CD4-positive, alpha-beta T cell treated with Interleukin-4 for 4 hours (primary cell): ENCODE data around the gene TRAPPC12.

Source experiments
- DNase-seq: peaks from one replicate; pipeline ENCODE4 v3.0.0-alpha.2; 2020

The TRAPPC12 gene

DNA sequence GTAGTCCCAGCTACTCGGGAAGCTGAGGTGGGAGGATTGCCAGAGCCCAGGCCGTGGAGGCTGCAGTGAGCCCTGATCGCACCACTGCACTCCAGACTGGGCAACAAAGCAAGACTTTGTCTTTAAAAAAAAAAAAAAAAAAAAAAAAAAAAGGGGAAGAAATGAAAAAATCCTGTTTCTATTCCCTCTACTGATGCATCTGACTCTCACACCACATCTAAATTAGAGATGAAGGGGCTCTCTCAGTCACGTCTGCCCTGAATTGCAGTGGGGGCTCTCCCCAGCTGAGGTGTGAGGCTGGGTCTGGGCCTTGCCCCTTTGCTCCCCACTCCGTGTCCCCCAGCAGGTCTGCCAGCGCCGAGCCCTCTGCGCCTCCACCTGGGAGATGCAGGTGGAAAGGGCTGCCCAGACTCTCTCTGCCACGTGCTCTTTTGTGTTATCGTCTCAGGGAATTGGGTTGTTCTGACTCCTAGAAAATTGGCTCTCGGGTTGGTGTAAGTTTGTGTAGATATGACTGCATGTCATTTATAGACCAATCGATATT lies 30.2 kb downstream of the TRAPPC12 start:
- no peak for DNase-seq

- no peak for DNase-seq
Measured at GRCh38 chr2:3411103-3411502, 31.6 kb downstream of the TRAPPC12 start.

- no peak for DNase-seq
Measured at GRCh38 chr2:3413697-3414096, 34.2 kb downstream of the TRAPPC12 start.

DNA sequence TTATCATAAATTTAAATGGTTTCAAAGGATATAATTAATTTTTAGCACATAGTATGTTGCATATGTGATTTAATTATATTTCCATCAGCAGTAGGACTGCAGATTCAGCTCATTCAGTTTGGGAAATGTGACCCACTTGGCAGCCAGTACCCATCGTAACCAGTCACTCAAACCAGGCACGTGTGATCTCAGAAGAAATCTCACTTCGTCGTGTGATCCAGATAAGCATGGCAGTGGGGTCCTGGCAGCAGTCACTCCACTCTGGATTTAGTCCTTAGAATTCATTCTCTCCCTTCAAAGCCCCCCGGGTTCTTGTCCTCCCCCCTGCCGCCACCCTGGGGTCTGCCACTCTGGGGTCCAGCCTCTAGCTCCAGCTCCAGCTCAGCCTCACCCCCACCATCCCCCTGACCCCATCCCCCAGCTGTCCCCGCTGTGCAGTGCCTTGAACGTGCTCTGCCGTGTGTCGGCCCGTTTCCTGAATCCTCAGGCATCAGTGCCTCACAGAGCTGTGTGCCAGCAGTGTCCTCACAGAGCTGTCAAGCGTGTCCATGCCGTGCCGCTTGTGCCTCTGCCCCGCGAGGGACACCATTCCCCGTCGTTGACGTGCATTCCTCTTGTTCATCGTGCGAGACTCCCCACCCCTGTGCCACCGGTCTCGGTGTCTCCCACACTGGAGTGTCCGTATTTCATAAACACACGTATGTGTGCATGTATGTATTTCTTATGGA lies 34.8 kb downstream of the TRAPPC12 start:
- DNase-seq: no peak

DNA sequence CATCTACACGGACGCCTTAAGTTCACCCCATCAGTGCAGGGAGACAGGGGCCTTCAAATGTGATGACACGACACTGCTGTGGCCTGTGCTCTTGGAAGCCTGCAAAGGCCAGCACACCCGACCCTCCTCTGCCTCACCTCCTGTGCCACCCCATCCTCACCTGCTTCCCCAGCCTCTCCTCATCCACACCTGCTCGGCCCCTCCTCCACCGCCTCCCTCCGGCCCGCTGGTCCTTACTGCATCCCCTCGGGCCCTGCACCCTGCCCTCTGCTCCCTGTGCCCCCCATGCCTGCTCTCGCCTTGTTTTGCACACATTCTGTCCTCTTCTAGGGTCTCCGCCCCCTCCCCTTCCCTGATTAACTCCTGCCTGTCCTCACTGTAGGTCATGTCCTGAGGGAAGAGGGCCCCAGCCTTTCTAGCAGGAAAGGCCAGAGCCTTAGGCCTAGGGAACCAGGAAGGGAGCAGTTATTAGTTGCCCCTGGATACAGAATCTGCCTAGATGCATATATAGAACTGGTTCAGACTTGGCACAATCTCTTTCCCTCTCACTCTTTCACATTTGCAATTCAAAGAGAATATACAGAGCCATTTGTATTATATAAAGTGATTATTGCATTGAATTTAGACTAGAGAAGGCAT lies 39.4 kb downstream of the TRAPPC12 start:
- no peak for DNase-seq

DNA sequence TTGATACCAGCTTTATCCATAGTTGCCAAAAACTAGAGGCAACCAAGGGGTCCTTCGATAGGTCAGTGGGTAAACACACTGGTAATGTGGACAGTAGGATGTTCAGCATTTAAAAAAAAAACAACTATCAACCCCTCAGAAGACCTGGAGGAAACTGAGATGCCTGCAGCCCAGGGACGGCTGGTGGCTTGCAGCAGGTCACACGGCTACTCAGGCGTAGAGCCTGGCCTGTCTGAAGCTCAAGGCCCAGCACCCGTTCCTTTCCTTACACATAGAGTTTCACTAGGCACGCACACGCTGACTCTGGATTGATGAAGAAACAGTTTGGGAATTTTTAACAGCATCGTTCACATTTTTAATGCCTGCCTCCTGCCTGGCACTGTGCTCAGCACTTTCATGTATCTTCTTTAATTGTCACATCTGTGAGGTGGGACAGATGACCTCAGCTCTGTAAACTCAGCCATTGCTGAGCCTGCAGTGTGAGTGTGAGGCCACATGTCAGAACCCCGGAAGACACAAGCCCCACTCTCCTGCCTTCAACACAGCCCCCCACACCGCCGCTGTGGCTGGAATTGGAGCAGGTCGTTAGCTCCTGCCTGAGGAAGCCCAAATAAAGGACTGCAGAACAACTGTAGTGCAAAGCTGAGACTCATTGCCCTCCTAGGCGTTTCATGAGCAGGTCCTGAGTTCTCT lies 40.7 kb downstream of the TRAPPC12 start:
- no peak for DNase-seq

DNA sequence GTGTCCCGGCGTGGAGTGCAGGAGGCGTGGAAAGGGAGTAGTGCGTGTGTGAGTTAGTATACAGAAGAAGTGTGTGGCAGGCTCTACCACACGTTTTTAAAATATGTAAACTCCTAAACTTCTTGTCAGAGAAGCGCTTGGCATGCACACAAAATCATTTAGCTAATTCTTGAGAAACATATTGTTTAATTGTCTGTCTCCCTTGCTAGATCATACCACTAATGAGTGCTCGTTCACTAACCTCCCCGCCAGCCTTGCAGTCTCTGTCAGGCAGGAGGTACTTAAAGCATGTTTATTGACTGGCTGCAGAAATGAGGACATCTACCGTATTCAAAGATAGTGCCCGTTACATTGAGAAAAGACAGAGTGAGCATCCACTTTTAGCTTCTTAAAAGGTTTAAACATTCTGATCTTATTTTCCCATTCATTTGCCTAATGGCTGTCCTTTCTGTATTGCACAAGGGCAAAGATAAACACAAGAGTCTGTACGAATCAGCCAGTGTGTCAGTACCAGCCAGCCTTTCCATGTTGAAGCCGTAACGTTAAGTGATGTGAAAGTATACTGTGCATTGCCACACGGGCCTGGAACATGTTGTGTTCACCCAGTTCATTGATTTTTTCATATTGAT lies 41.4 kb downstream of the TRAPPC12 start:
- DNase-seq: no peak

GRCh38 chr2:3421580-3421979 lies 42.1 kb downstream of the TRAPPC12 start:
- DNase-seq: no peak

- no peak for DNase-seq
Measured at GRCh38 chr2:3422161-3422779, 42.8 kb downstream of the TRAPPC12 start.

GRCh38 chr2:3423492-3424170 lies 44.1 kb downstream of the TRAPPC12 start:
- DNase-seq: peak; percentile 69

DNA sequence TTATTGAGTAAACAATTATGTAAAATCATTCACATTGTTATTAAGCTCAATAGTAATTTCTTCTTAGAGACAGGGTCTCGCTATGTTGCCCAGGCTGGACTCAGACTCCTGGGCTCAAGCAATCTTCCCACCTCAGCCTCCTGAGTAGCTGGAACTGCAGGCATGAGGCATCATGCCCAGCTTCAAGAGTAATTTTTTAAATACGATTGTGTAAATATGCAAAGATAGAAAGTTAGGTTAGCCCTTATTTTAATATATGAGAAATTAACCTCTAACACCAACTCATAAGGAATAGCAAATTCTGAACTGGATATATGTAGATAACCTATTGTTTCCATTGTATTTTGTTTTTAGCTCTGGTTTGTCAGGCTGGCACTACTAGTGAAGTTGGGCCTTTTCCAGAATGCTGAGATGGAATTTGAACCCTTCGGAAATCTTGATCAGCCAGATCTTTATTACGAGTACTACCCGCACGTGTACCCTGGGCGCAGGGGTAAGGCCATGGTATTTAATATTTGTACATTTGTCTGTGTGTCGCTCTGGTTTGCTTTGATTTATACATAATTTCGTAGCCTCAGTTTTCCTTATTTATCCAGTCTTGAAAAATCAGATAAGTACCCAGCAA lies 44.8 kb downstream of the TRAPPC12 start:
- no peak for DNase-seq

GRCh38 chr2:3426615-3427014 lies 47.1 kb downstream of the TRAPPC12 start:
- DNase-seq: no peak

GRCh38 chr2:3427272-3427671 lies 47.8 kb downstream of the TRAPPC12 start:
- DNase-seq: no peak

- DNase-seq: no peak
Measured at GRCh38 chr2:3428577-3428976, 49.1 kb downstream of the TRAPPC12 start.

GRCh38 chr2:3429066-3429610 lies 49.6 kb downstream of the TRAPPC12 start:
- DNase-seq: no peak

DNA sequence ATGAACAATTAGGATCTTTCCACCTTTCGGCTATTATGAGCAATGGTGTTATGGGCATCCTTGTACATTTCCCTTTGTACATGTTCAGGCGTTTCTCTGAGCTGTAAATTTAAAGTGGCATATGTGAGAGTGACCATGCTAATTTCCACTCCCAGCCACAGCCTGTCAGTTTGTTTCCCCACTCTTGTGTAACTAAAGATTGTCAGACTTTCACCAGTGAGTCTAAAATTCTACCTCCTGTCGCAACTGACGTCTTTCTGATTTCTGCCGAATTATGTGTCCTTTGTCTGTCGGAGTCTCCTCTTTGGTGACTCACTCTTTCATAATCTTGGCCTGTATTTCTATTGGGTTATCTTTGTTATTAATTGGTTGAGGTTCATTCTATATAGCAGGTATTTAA lies 50.7 kb downstream of the TRAPPC12 start:
- no peak for DNase-seq

GRCh38 chr2:3430740-3431490 lies 51.4 kb downstream of the TRAPPC12 start:
- no peak for DNase-seq

DNA sequence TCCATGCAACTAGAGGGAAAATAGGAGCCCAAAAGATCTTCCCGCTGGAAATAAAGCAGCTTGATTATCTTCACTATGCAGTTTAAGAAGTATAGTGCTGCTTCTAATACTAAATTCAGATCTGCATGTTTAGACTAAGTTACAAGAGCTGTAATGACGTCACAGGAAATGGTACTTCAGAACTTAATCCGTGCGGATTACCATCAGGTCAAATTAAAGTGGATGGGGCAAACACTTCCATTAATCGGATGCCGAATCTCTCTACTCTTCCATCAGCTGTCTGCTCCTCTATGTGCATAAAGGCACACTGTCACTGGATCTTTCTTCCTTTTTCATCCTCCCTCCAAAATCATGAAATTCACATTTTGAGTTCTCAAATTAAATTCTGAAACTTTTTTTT lies 52.6 kb downstream of the TRAPPC12 start:
- DNase-seq: no peak

GRCh38 chr2:3432693-3433338 lies 53.3 kb downstream of the TRAPPC12 start:
- no peak for DNase-seq

- DNase-seq: no peak
Measured at GRCh38 chr2:3433339-3433699, 53.8 kb downstream of the TRAPPC12 start.
